ENCODE data around the gene CCDC194.

CCDC194 gene

GRCh38 chr19:17359905-17360800 lies 33.8 kb downstream of the CCDC194 start:
- no peak for TF ChIP-seq CTCF (IDR thresholded peaks at IDR 0.05; ENCODE audit: control extremely low read depth, extremely low read depth, low read depth, missing control alignments)
- CTCF ChIA-PET: interaction anchor here (0.6 to 12.0 kb wide), 2 partner anchors 16 to 27 kb away, joined by 3 to 90 read pairs; no protein-coding TSS in a partner anchor
- no peak for DNase-seq (ENCODE audit: extremely low spot score)
- POLR2A ChIA-PET: no interaction called here

- ChIA-PET POLR2A (no interaction called here), CTCF (interaction anchor here (0.9 to 12.0 kb wide), 4 partner anchors 9 to 29 kb away, joined by 4 to 90 read pairs (median 6); no protein-coding TSS in a partner anchor)
- TF ChIP-seq CTCF (IDR thresholded peaks at IDR 0.05; ENCODE audit: control extremely low read depth, extremely low read depth, low read depth, missing control alignments): no peak
- DNase-seq (ENCODE audit: extremely low spot score): no peak
Observed at GRCh38 chr19:17358395-17358794, 35.6 kb downstream of the CCDC194 start.

- CTCF ChIA-PET: interaction anchor here (0.9 to 12.0 kb wide), 5 partner anchors 8 to 38 kb away, joined by 3 to 90 read pairs (median 4); no protein-coding TSS in a partner anchor
- POLR2A ChIA-PET: no interaction called here
- DNase-seq (ENCODE audit: extremely low spot score): no peak
- no peak for TF ChIP-seq CTCF (IDR thresholded peaks at IDR 0.05; ENCODE audit: control extremely low read depth, extremely low read depth, low read depth, missing control alignments)
Observed at GRCh38 chr19:17357724-17358123, 36.3 kb downstream of the CCDC194 start.

- ChIA-PET CTCF (interaction anchor here (0.9 to 12.0 kb wide), 5 partner anchors 8 to 39 kb away, joined by 3 to 90 read pairs (median 4); no protein-coding TSS in a partner anchor), POLR2A (no interaction called here)
- DNase-seq (ENCODE audit: extremely low spot score): no peak
- no peak for TF ChIP-seq CTCF (IDR thresholded peaks at IDR 0.05; ENCODE audit: control extremely low read depth, extremely low read depth, low read depth, missing control alignments)
Observed at GRCh38 chr19:17357078-17357666, 36.8 kb downstream of the CCDC194 start.

- CTCF ChIA-PET: interaction anchor here (1.0 to 1.7 kb wide), 4 partner anchors 8 to 36 kb away, joined by 3 to 5 read pairs (median 4); no protein-coding TSS in a partner anchor
- POLR2A ChIA-PET: no interaction called here
- TF ChIP-seq CTCF (IDR thresholded peaks at IDR 0.05; ENCODE audit: control extremely low read depth, extremely low read depth, low read depth, missing control alignments): no peak
Observed at GRCh38 chr19:17353386-17353785, 40.6 kb downstream of the CCDC194 start.

GRCh38 chr19:17352608-17353280 lies 41.3 kb downstream of the CCDC194 start:
- no peak for TF ChIP-seq CTCF (IDR thresholded peaks at IDR 0.05; ENCODE audit: control extremely low read depth, extremely low read depth, low read depth, missing control alignments)
- no peak for DNase-seq (ENCODE audit: extremely low spot score)
- POLR2A ChIA-PET: no interaction called here
- CTCF ChIA-PET: interaction anchor here (1.1 to 1.7 kb wide), 3 partner anchors 8 to 37 kb away, joined by 3 to 5 read pairs (median 5); no protein-coding TSS in a partner anchor

More at GRCh38 chr19:17353386-17353785, 40.6 kb downstream of the CCDC194 start:
- DNase-seq (ENCODE audit: extremely low spot score): no peak

Data from GM10248 (cell line).